Spleen (tissue), 11 donors: ENCODE results near the gene ACSS1. TPM values are rescaled to one million over a fixed set of nuclear protein-coding genes. Genes with fewer than 3 reads are reported as not detected.
"Not testable (repeated sequence)": the region's sequence is repeated elsewhere in the genome, so short reads cannot be mapped to it uniquely, and the experiment has no call there.

ENCODE experiments used
- DNase-seq: peaks from one replicate; pipeline ENCODE4 v3.0.0-alpha.2; 2020
- H3K27ac ChIP-seq, 8 donors: fragments of 200-600 bp; sonication (generic) in 7 of 8; 1 replicate in 4 of 8; 2 replicates in 4 of 8; pipeline versions ENCODE4 v1.5.0 to v1.8.0; 2016 to 2021; ENCODE audit warnings: inconsistent platforms in 4 of 8, mild to moderate bottlenecking in 4 of 8, moderate library complexity in 1 of 8
- H3K27me3 ChIP-seq, 7 donors: fragments of 200-600 bp; sonication (generic) in 6 of 7; replicated peaks in 1 of 7; 1 replicate in 4 of 7; 2 replicates in 3 of 7; pipeline versions ENCODE4 v1.5.0 to v1.8.0; 2016 to 2021; ENCODE audit warnings: inconsistent platforms in 3 of 7, mild to moderate bottlenecking in 1 of 7
- H3K36me3 ChIP-seq, 6 donors: fragments of 200-600 bp; sonication (generic) in 5 of 6; 1 replicate in 4 of 6; 2 replicates in 2 of 6; pipeline versions ENCODE4 v1.5.0 to v1.8.0; 2016 to 2021; ENCODE audit warnings: inconsistent platforms in 2 of 6
- H3K4me1 ChIP-seq, 6 donors: fragments of 200-600 bp; sonication (generic) in 5 of 6; 1 replicate in 3 of 6; 2 replicates in 3 of 6; pipeline versions ENCODE4 v1.5.0 to v1.8.0; 2016 to 2021; ENCODE audit warnings: inconsistent platforms in 3 of 6
- H3K4me3 ChIP-seq, 8 donors: fragments of 200-600 bp; sonication (generic) in 7 of 8; 1 replicate in 4 of 8; 2 replicates in 4 of 8; pipeline versions ENCODE4 v1.5.0 to v1.8.0; 2016 to 2021; ENCODE audit warnings: inconsistent platforms in 4 of 8, mild to moderate bottlenecking in 4 of 8, moderate library complexity in 2 of 8
- H3K9me3 ChIP-seq, 8 donors: fragments of 200-600 bp; sonication (generic) in 7 of 8; 1 replicate in 4 of 8; 2 replicates in 4 of 8; pipeline versions ENCODE4 v1.5.0 to v1.8.0; 2016 to 2021; ENCODE audit warnings: inconsistent platforms in 4 of 8
- POLR2A ChIP-seq, 3 donors: fragments of 450-650 bp; IDR thresholded peaks; one replicate each; pipeline ENCODE4 v1.5.1; 2017; ENCODE audit warnings: antibody characterized with exemption in 3 of 3, mild to moderate bottlenecking in 1 of 3
- POLR2AphosphoS5 ChIP-seq, 3 donors: sonication (generic); formaldehyde crosslinking; IDR thresholded peaks; one replicate each; pipeline ENCODE4 v1.5.1; 2017; ENCODE audit warnings: antibody characterized with exemption in 3 of 3
- WGBS, 5 donors: extraction: QIAGEN DNeasy Blood & Tissue Kit in 3 of 5; methylation state at CpG; one replicate each; pipeline versions ENCODE4 v1.1.5 to v1.1.7; 2013 to 2018; 5-methylcytosine and 5-hydroxymethylcytosine counted together
- intact Hi-C: fragments of 100-400 bp; cut with DNase I; formaldehyde crosslinking; loops from one replicate; pipeline ENCODE4 v1.15.0; 2023; ENCODE audit warnings: low total_unique reads
- polyA plus RNA-seq, 3 donors: library from polyadenylated mRNA; stranded (reverse); fragments of 200-250 nt; gene quantifications; one replicate each; pipeline ENCODE4 v1.2.1, GENCODE V29; 2013
- total RNA-seq, 7 donors: library from RNA; depleted of rRNA in 3 of 7; stranded (reverse); fragments of >200 nt in 3 of 7; fragmentation: NEBNext Ultra II Directional in 4 of 7; extraction: Animal tissue kit (Norgen Biotek cat#: 25700) in 4 of 7; gene quantifications; one replicate each; pipeline versions ENCODE4 v1.1.0 to v1.2.1, GENCODE V29; 2016 to 2021
- TF ChIP-seq, protein P1 (sequence below), 11 experiments: fragments of 200-600 bp in 7 of 11; fragments of 450-650 bp in 4 of 11; sonication (generic) in 4 of 11; IDR thresholded peaks in 8 of 11; conservative IDR thresholded peaks in 3 of 11; 1 replicate in 7 of 11; 2 replicates in 4 of 11; pipeline versions ENCODE4 v1.4.0 to v1.8.0; 2016 to 2021; ENCODE audit warnings: antibody characterized with exemption in 11 of 11, inconsistent platforms in 4 of 11, mild to moderate bottlenecking in 1 of 11
- donor health status: healthy with polysubstance abuse.
- donor health status: DM: no; HTN: no; CAD: no; lungs with moderate emphysema.
- donor health status: DM: no; HTN: no; CAD: no.
- donor health status: Bipolar disorder and iron deficiency.
- donor health status: healthy.
- donor health status: DM: no; HTN: no; CAD: no.
- donor health status: DM: yes; HTN: yes; CAD: no.

The ACSS1 gene
- total and polyA plus RNA-seq, 10 donors: 20.3 to 50.8 (median 36.4) TPM

DNA sequence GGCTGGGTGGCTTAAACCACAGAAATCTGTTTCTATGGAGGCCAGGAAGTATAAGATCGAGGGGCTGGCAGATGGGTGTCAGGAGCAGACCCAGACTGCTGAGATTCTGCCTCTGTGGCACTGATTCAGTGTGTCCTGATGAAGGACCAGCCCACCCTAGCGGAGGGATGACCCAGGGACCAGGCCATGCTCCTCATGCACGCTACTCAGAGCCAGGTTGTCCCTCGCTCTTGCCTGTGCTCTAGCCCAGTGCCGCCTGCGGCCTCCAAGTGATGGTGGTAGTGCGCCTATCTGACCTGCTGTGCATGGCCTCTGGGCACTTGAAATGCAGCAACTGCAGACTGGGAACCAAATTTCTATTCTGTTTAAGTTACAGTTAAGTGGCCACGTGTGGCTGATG, 52.3 kb downstream of the ACSS1 start:
- 70 to 91% (median 89%) methylated on average over 3 to 8 of the region's 8 CpGs for whole genome bisulfite sequencing, 5 donors
- peak; percentile 54 for DNase-seq
- no peaks in the 10 kb centered on the region for H3K4me1 ChIP-seq
- H3K27me3 ChIP-seq: no peaks in the 10 kb centered on the region
- intact Hi-C loops: loop anchor here (10.0 kb wide), 1 partner anchor 169 kb away; no protein-coding TSS in a partner anchor
- no peak for TF ChIP-seq POLR2A (IDR thresholded peaks at IDR 0.05)
- TF ChIP-seq POLR2AphosphoS5 (IDR thresholded peaks at IDR 0.05): no peak
- TF ChIP-seq, protein P1, sequence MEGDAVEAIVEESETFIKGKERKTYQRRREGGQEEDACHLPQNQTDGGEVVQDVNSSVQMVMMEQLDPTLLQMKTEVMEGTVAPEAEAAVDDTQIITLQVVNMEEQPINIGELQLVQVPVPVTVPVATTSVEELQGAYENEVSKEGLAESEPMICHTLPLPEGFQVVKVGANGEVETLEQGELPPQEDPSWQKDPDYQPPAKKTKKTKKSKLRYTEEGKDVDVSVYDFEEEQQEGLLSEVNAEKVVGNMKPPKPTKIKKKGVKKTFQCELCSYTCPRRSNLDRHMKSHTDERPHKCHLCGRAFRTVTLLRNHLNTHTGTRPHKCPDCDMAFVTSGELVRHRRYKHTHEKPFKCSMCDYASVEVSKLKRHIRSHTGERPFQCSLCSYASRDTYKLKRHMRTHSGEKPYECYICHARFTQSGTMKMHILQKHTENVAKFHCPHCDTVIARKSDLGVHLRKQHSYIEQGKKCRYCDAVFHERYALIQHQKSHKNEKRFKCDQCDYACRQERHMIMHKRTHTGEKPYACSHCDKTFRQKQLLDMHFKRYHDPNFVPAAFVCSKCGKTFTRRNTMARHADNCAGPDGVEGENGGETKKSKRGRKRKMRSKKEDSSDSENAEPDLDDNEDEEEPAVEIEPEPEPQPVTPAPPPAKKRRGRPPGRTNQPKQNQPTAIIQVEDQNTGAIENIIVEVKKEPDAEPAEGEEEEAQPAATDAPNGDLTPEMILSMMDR (IDR thresholded peaks at IDR 0.05 in 8 of 11, conservative IDR thresholded peaks at IDR 0.05 in 3 of 11): no peak
- H3K27ac ChIP-seq: no peak overlapping the region
- no peak overlapping the region for H3K4me3 ChIP-seq
- H3K36me3 ChIP-seq: peaks cover 0 to 83% (median 57%) of the 10 kb centered on the region in 6 donors
- no peaks in the 10 kb centered on the region for H3K9me3 ChIP-seq

DNA sequence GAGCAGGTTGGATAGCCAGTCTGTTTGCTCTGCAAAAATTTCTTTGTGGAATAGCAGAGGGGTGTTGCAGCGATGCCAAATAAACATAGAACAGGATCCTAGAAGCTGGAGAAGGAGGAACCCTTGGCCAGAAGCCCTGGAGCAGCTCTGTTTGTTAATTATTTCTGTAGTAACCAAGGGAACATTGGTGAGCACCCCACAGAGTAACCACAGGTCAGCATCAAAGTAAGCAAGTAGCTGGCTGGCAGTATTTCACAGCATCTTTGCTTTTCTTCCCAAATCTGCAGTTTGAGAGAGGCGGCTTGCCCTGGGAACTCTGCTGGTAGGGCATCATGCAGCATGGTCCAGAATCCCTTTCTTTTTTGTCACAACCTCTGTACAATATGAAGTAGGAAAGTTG, 52.7 kb downstream of the ACSS1 start:
- no peak for DNase-seq
- Histone ChIP-seq H3K27me3 (no peaks in the 10 kb centered on the region), H3K4me3 (no peak overlapping the region), H3K9me3 (no peaks in the 10 kb centered on the region), H3K36me3 (peaks cover 0 to 79% (median 52%) of the 10 kb centered on the region in 6 donors), H3K27ac (no peak overlapping the region), H3K4me1 (no peaks in the 10 kb centered on the region)
- TF ChIP-seq POLR2A (IDR thresholded peaks at IDR 0.05): no peak
- no peak for TF ChIP-seq POLR2AphosphoS5 (IDR thresholded peaks at IDR 0.05)
- intact Hi-C loops: loop anchor here (10.0 kb wide), 1 partner anchor 170 kb away; no protein-coding TSS in a partner anchor
- 80 to 94% (median 93%) methylated on average over 2 of the region's 2 CpGs for WGBS, 5 donors

DNA sequence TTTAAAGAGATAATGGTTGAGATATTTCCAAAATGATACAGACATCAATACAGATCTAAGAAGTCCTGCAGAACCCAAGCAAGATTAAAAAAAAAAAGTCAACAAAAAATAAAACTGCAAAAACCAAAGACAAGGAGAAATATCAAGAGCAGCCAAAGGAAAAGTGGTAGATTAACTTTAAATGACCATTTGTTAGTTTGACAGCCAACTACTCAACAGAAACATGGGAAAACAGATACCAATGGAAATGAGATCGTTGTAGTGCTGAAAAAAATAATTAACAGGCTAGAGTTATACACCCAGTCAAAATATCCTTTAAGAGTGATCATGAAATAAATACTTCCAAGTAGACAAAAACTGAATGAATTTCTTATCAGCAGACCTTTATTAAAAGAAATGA, 54.9 kb downstream of the ACSS1 start:
- intact Hi-C loops: loop anchor here (10.0 kb wide), 1 partner anchor 172 kb away; no protein-coding TSS in a partner anchor
- 77 to 97% (median 92%) methylated on average over 1 of the region's 1 CpG for WGBS, 5 donors

DNA sequence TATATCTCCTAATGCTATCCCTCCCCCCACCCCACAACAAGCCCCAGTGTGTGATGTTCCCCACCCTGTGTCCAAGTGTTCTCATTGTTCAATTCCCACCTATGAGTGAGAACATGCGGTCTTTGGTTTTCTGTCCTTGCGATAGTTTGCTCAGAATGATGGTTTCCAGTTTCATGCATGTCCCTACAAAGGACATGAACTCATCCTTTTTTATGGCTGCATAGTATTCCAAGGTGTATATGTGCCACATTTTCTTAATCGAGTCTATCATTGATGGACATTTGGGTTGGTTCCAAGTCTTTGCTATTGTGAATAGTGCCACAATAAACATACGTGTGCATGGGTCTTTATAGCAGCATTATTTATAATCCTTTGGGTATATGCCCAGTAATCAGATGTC, 56.6 kb downstream of the ACSS1 start:
- not testable (repeated sequence) for H3K27me3 ChIP-seq, H3K27ac ChIP-seq, H3K4me1 ChIP-seq, H3K4me3 ChIP-seq, H3K9me3 ChIP-seq, DNase-seq
- H3K36me3 ChIP-seq: peaks cover 0 to 40% (median 13%) of the 10 kb centered on the region in 6 donors
- intact Hi-C loops: loop anchor here (10.0 kb wide), 1 partner anchor 173 kb away; no protein-coding TSS in a partner anchor
- 92 to 98% (median 98%) methylated on average over 4 of the region's 4 CpGs for WGBS, 5 donors

More for the DNA sequence above, 54.9 kb downstream of the ACSS1 start:
- no peaks in the 10 kb centered on the region for H3K9me3 ChIP-seq
- no peaks in the 10 kb centered on the region for H3K27me3 ChIP-seq
- H3K27ac ChIP-seq: no peak overlapping the region
- no peak overlapping the region for H3K4me3 ChIP-seq
- DNase-seq: no peak
- TF ChIP-seq, protein P1 (IDR thresholded peaks at IDR 0.05 in 8 of 11, conservative IDR thresholded peaks at IDR 0.05 in 3 of 11): no peak
- no peak for TF ChIP-seq POLR2AphosphoS5 (IDR thresholded peaks at IDR 0.05)
- no peak for TF ChIP-seq POLR2A (IDR thresholded peaks at IDR 0.05)
- H3K36me3 ChIP-seq: peaks cover 0 to 57% (median 30%) of the 10 kb centered on the region in 6 donors
- H3K4me1 ChIP-seq: no peaks in the 10 kb centered on the region

DNA sequence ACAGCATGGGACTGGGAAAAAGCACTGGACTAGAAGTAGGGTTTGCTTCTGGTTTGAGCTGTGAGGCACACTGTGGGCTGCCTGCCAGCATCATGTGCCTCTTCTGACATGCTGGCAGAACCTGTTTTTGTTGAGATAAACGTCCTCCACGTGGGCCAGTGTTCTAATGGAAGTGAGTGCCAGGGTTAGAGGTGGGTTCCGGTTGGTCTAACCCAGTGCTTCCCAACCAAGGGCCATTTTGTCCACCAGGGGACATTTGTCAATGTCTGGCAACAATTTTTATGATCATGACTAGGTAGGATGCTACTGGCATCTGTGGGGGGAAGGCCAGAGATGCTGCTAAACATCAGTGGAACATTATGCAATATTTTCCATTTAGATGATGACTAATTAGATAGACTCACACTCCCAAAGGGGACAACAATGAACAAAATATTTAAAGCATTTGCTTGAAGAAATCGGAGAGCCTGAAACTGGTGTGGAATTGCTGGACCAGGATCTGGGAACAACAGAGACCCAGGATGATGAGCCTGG, 57.6 kb downstream of the ACSS1 start:
- peaks cover 0 to under 1% (median under 1%) of the 10 kb centered on the region in 6 donors for H3K4me1 ChIP-seq
- intact Hi-C loops: loop anchor here (10.0 kb wide), 1 partner anchor 174 kb away; no protein-coding TSS in a partner anchor
- WGBS, 5 donors: 49 to 60% (median 55%) methylated on average over 4 of the region's 4 CpGs
- H3K27ac ChIP-seq: no peak overlapping the region
- no peak for TF ChIP-seq POLR2A (IDR thresholded peaks at IDR 0.05)
- TF ChIP-seq, protein P1 (IDR thresholded peaks at IDR 0.05 in 8 of 11, conservative IDR thresholded peaks at IDR 0.05 in 3 of 11): no peak
- DNase-seq: peak; percentile 24
- H3K36me3 ChIP-seq: peaks cover 0 to 30% (median 4%) of the 10 kb centered on the region in 6 donors
- no peak overlapping the region for H3K4me3 ChIP-seq
- H3K9me3 ChIP-seq: no peaks in the 10 kb centered on the region
- no peaks in the 10 kb centered on the region for H3K27me3 ChIP-seq
